Measurements from ENCODE around the gene GPAT3.
"Not testable (repeated sequence)": the region's sequence is repeated elsewhere in the genome, so short reads cannot be mapped to it uniquely, and the experiment has no call there.

GPAT3 gene

GRCh38 chr4:83503974-83504373 lies 31.9 kb upstream of the GPAT3 start:
- Histone ChIP-seq H3K4me2 (ENCODE audit: insufficient read depth, low read length, poor library complexity, severe bottlenecking) (no peak overlapping the region), H2AFZ (ENCODE audit: low read length) (peak overlapping the region; percentile 39), H3K79me1 (ENCODE audit: low read depth, low read length) (no peaks in the 10 kb centered on the region), H3K4ac (ENCODE audit: low read length) (no peak overlapping the region), H2BK15ac (ENCODE audit: low read length) (no peak overlapping the region), H3K14ac (ENCODE audit: low read length) (no peak overlapping the region), H2BK5ac (ENCODE audit: low read length) (no peak overlapping the region), H4K91ac (ENCODE audit: low read depth, low read length, poor library complexity) (no peak overlapping the region), H3K36me3 (replicated peaks in 1 of 2; ENCODE audit: control insufficient read depth in 2 of 2, insufficient read depth in 2 of 2, low read length in 2 of 2) (no peaks in the 10 kb centered on the region), H3K27me3 (ENCODE audit: control insufficient read depth in 3 of 3, insufficient read depth in 3 of 3, low read depth in 1 of 3, low read length in 3 of 3) (no peaks in the 10 kb centered on the region), H3K4me1 (ENCODE audit: control insufficient read depth in 2 of 2, insufficient read depth in 1 of 2, low read depth in 1 of 2, low read length in 2 of 2) (no peaks in the 10 kb centered on the region), H2AK5ac (ENCODE audit: low read depth, low read length) (no peak overlapping the region), H3K27ac (replicated peaks; ENCODE audit: low read length) (no peak overlapping the region), H3K9ac (ENCODE audit: low read depth, low read length, poor library complexity) (no peak overlapping the region), H2BK120ac (ENCODE audit: low read depth, low read length) (no peak overlapping the region), H2BK12ac (ENCODE audit: low read length) (no peak overlapping the region), H3K9me3 (replicated peaks in 1 of 2; ENCODE audit: control insufficient read depth in 2 of 2, insufficient read depth in 1 of 2, low read depth in 1 of 2, low read length in 2 of 2) (no peaks in the 10 kb centered on the region), H4K8ac (ENCODE audit: low read depth, low read length) (no peak overlapping the region), H3K4me3 (ENCODE audit: low read length in 2 of 2) (no peak overlapping the region), H3K18ac (ENCODE audit: low read length) (no peak overlapping the region), H3K23ac (ENCODE audit: low read depth, low read length, poor library complexity) (no peak overlapping the region)
- no peak for DNase-seq (ENCODE audit: low spot score)

GRCh38 chr4:83504503-83504902 lies 31.4 kb upstream of the GPAT3 start:
- H3K27me3 ChIP-seq (ENCODE audit: control insufficient read depth in 3 of 3, insufficient read depth in 3 of 3, low read depth in 1 of 3, low read length in 3 of 3): no peaks in the 10 kb centered on the region
- H2BK120ac ChIP-seq (ENCODE audit: low read depth, low read length): no peak overlapping the region
- no peak for DNase-seq (ENCODE audit: low spot score)
- no peak overlapping the region for H3K18ac ChIP-seq (ENCODE audit: low read length)
- H3K4me1 ChIP-seq (ENCODE audit: control insufficient read depth in 2 of 2, insufficient read depth in 1 of 2, low read depth in 1 of 2, low read length in 2 of 2): no peaks in the 10 kb centered on the region
- peak overlapping the region; percentile 39 for H2AFZ ChIP-seq (ENCODE audit: low read length)
- H3K9ac ChIP-seq (ENCODE audit: low read depth, low read length, poor library complexity): no peak overlapping the region
- no peak overlapping the region for H2AK5ac ChIP-seq (ENCODE audit: low read depth, low read length)
- no peak overlapping the region for H2BK15ac ChIP-seq (ENCODE audit: low read length)
- H2BK12ac ChIP-seq (ENCODE audit: low read length): no peak overlapping the region
- WGBS, 2 donors (ENCODE audit: extremely low coverage in 2 of 2, insufficient read length in 2 of 2, insufficient replicate concordance in 1 of 2): no CpG with 5 or more reads among the region's 4 CpGs
- H3K4me2 ChIP-seq (ENCODE audit: insufficient read depth, low read length, poor library complexity, severe bottlenecking): no peak overlapping the region
- H3K36me3 ChIP-seq (replicated peaks in 1 of 2; ENCODE audit: control insufficient read depth in 2 of 2, insufficient read depth in 2 of 2, low read length in 2 of 2): no peaks in the 10 kb centered on the region
- H3K27ac ChIP-seq (replicated peaks; ENCODE audit: low read length): no peak overlapping the region
- no peaks in the 10 kb centered on the region for H3K79me1 ChIP-seq (ENCODE audit: low read depth, low read length)
- no peak overlapping the region for H4K8ac ChIP-seq (ENCODE audit: low read depth, low read length)
- H3K14ac ChIP-seq (ENCODE audit: low read length): no peak overlapping the region
- no peak overlapping the region for H4K91ac ChIP-seq (ENCODE audit: low read depth, low read length, poor library complexity)
- no peak overlapping the region for H2BK5ac ChIP-seq (ENCODE audit: low read length)
- no peak overlapping the region for H3K23ac ChIP-seq (ENCODE audit: low read depth, low read length, poor library complexity)
- no peaks in the 10 kb centered on the region for H3K9me3 ChIP-seq (replicated peaks in 1 of 2; ENCODE audit: control insufficient read depth in 2 of 2, insufficient read depth in 1 of 2, low read depth in 1 of 2, low read length in 2 of 2)
- H3K4ac ChIP-seq (ENCODE audit: low read length): no peak overlapping the region
- H3K4me3 ChIP-seq (ENCODE audit: low read length in 2 of 2): no peak overlapping the region

GRCh38 chr4:83504996-83505395 lies 30.9 kb upstream of the GPAT3 start:
- Histone ChIP-seq H3K4me3 (ENCODE audit: low read length in 2 of 2) (no peak overlapping the region), H4K8ac (ENCODE audit: low read depth, low read length) (no peak overlapping the region), H3K9ac (ENCODE audit: low read depth, low read length, poor library complexity) (no peak overlapping the region), H2AK5ac (ENCODE audit: low read depth, low read length) (no peak overlapping the region), H3K27ac (replicated peaks; ENCODE audit: low read length) (no peak overlapping the region), H3K4ac (ENCODE audit: low read length) (no peak overlapping the region), H2BK120ac (ENCODE audit: low read depth, low read length) (no peak overlapping the region), H3K14ac (ENCODE audit: low read length) (no peak overlapping the region), H2AFZ (ENCODE audit: low read length) (no peak overlapping the region), H2BK15ac (ENCODE audit: low read length) (no peak overlapping the region), H3K9me3 (replicated peaks in 1 of 2; ENCODE audit: control insufficient read depth in 2 of 2, insufficient read depth in 1 of 2, low read depth in 1 of 2, low read length in 2 of 2) (no peaks in the 10 kb centered on the region), H4K91ac (ENCODE audit: low read depth, low read length, poor library complexity) (no peak overlapping the region), H3K4me1 (ENCODE audit: control insufficient read depth in 2 of 2, insufficient read depth in 1 of 2, low read depth in 1 of 2, low read length in 2 of 2) (no peaks in the 10 kb centered on the region), H3K27me3 (ENCODE audit: control insufficient read depth in 3 of 3, insufficient read depth in 3 of 3, low read depth in 1 of 3, low read length in 3 of 3) (no peaks in the 10 kb centered on the region), H2BK12ac (ENCODE audit: low read length) (no peak overlapping the region), H3K79me1 (ENCODE audit: low read depth, low read length) (no peaks in the 10 kb centered on the region), H3K23ac (ENCODE audit: low read depth, low read length, poor library complexity) (no peak overlapping the region), H2BK5ac (ENCODE audit: low read length) (no peak overlapping the region), H3K18ac (ENCODE audit: low read length) (peak overlapping the region; percentile 59), H3K36me3 (replicated peaks in 1 of 2; ENCODE audit: control insufficient read depth in 2 of 2, insufficient read depth in 2 of 2, low read length in 2 of 2) (no peaks in the 10 kb centered on the region), H3K4me2 (ENCODE audit: insufficient read depth, low read length, poor library complexity, severe bottlenecking) (no peak overlapping the region)
- WGBS, 2 donors (ENCODE audit: extremely low coverage in 2 of 2, insufficient read length in 2 of 2, insufficient replicate concordance in 1 of 2): no CpG with 5 or more reads among the region's 10 CpGs
- DNase-seq (ENCODE audit: low spot score): no peak

GRCh38 chr4:83509156-83509585 lies 26.7 kb upstream of the GPAT3 start:
- H3K23ac ChIP-seq (ENCODE audit: low read depth, low read length, poor library complexity); DNase-seq (ENCODE audit: low spot score); H3K18ac ChIP-seq (ENCODE audit: low read length); H3K79me1 ChIP-seq (ENCODE audit: low read depth, low read length); H3K4ac ChIP-seq (ENCODE audit: low read length); H3K4me1 ChIP-seq (ENCODE audit: control insufficient read depth in 2 of 2, insufficient read depth in 1 of 2, low read depth in 1 of 2, low read length in 2 of 2); H2AK5ac ChIP-seq (ENCODE audit: low read depth, low read length); H3K27ac ChIP-seq (replicated peaks; ENCODE audit: low read length); H3K14ac ChIP-seq (ENCODE audit: low read length); H3K9me3 ChIP-seq (replicated peaks in 1 of 2; ENCODE audit: control insufficient read depth in 2 of 2, insufficient read depth in 1 of 2, low read depth in 1 of 2, low read length in 2 of 2); H3K4me3 ChIP-seq (ENCODE audit: low read length in 2 of 2); H3K36me3 ChIP-seq (replicated peaks in 1 of 2; ENCODE audit: control insufficient read depth in 2 of 2, insufficient read depth in 2 of 2, low read length in 2 of 2); H4K8ac ChIP-seq (ENCODE audit: low read depth, low read length); H2BK15ac ChIP-seq (ENCODE audit: low read length); H2BK5ac ChIP-seq (ENCODE audit: low read length); H4K91ac ChIP-seq (ENCODE audit: low read depth, low read length, poor library complexity); H3K9ac ChIP-seq (ENCODE audit: low read depth, low read length, poor library complexity); H2BK12ac ChIP-seq (ENCODE audit: low read length); H3K4me2 ChIP-seq (ENCODE audit: insufficient read depth, low read length, poor library complexity, severe bottlenecking); H3K27me3 ChIP-seq (ENCODE audit: control insufficient read depth in 3 of 3, insufficient read depth in 3 of 3, low read depth in 1 of 3, low read length in 3 of 3); H2BK120ac ChIP-seq (ENCODE audit: low read depth, low read length): not testable (repeated sequence)
- no CpG with 5 or more reads among the region's 3 CpGs for WGBS, 2 donors (ENCODE audit: extremely low coverage in 2 of 2, insufficient read length in 2 of 2, insufficient replicate concordance in 1 of 2)
- H2AFZ ChIP-seq (ENCODE audit: low read length): peak overlapping the region; percentile 67
